Superior temporal gyrus (tissue), 1 donor: ENCODE results near the gene SCUBE3.
A peak's percentile ranks its signal among the peaks of the same experiment; 100 is the strongest.

ENCODE experiments used
- DNase-seq: peaks from one replicate; pipeline ENCODE4 v3.0.0-alpha.2; 2016; ENCODE audit errors: extremely low spot score

Gene SCUBE3

DNA sequence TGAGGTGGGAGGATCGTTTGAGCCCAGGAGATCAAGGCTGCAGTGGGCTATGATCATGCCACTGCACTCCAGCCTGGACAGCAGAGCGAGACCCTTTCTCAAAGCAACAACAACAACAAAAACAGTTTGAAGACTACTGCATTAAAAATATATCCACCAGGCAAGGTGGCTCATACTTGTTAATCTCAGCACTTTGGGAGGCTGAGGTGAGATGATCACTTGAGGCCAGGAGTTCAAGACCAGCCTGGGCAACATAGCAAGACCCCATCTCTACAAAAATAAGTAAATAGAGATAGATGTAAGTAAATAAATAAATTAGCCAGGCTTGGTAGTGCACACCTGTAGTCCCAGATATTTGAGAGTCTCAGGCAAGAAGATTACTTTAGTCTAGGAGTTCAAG, 58.2 kb downstream of the SCUBE3 start:
- DNase-seq = no peak

- no peak for DNase-seq
Observed at GRCh38 chr6:35273822-35274559, 60.2 kb downstream of the SCUBE3 start.

- no peak for DNase-seq
Observed at GRCh38 chr6:35275744-35276260, 62.0 kb downstream of the SCUBE3 start.

DNA sequence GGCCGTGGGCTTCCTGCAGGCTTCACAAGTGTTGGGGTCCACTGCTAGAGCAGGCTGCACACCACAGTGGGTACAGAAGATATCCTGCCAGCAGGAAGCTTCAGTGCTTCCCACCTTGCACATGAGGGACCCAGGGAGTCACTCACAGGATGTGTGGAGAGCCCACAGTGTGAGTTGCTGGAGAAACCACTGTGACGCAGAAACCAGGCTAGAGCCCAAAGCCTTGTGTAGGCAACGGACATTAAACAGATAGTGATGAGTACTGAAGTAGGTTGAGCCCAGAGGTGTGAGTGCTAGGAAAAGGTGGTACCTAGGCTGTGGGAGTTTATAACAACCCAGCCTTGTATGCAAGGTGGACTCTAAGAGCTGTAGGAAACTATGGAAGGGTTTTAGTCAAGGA, 65.0 kb downstream of the SCUBE3 start:
- no peak for DNase-seq

GRCh38 chr6:35280903-35281302, 67.1 kb downstream of the SCUBE3 start:
- no peak for DNase-seq

DNA sequence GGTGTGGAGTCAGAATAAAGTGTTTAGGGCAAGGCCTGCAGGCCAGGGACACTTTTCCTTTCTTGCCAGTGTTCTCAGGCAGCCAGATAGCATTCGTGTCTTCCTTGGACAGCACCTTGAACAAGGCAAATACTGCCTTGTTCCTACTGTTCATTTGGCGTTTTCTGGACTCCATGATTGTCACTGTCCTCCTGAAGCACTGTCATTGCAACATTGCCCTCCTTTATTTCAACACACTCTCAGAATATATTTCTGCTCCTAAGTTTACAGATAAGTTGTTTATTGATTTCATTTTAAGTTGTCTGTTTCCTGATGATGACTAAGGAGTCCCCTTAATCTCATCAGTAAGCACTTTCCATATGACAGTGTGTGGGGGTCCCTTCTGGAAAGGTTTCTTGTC, 68.7 kb downstream of the SCUBE3 start:
- no peak for DNase-seq

- DNase-seq = no peak
Observed at GRCh38 chr6:35283361-35283760, 69.6 kb downstream of the SCUBE3 start.

GRCh38 chr6:35287671-35288396, 74.1 kb downstream of the SCUBE3 start:
- no peak for DNase-seq

DNA sequence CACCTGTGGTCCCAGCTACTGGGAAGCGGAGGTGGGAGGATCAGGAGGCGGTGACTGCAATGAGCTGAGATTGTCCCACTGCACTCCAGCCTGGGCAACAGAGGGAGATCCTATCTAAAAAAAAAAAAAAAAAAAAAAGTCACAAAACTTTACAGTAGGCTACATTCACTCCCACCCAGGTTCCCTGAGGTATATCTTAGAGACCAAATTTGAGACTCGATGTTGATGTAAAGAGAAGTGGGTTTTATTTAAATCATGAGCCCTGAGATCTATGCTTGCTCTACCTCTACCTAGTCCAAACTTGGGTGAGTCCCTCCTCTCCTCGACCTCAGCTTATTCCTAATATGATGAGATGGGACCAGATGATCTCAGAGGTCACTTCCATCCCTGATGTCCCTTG, 75.1 kb downstream of the SCUBE3 start:
- DNase-seq = no peak

- no peak for DNase-seq
Observed at GRCh38 chr6:35291491-35291890, 77.7 kb downstream of the SCUBE3 start.

GRCh38 chr6:35292494-35292893, 78.7 kb downstream of the SCUBE3 start:
- DNase-seq = no peak

DNA sequence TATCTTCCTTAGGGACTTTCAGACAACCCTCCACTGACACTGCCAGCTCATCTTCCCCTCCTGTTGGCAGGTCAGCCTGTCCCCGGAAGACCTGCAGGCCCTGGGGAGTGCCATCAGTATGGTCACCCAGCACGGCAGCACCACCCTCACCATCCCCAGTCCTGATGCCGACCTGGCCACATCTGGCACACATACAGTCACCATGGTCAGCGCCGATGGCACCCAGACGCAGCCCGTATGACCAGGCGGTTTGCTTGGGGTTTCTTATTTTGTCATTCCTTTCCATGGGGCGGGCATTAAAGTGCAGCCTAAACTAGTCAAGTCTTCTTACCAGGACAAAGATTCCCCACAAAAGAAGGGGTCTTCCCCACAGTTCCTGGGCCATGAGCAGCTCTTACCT, 79.9 kb downstream of the SCUBE3 start:
- no peak for DNase-seq

GRCh38 chr6:35294308-35294945, 80.7 kb downstream of the SCUBE3 start:
- DNase-seq = peak; percentile 58

- no peak for DNase-seq
Observed at GRCh38 chr6:35295036-35295435, 81.3 kb downstream of the SCUBE3 start.

DNA sequence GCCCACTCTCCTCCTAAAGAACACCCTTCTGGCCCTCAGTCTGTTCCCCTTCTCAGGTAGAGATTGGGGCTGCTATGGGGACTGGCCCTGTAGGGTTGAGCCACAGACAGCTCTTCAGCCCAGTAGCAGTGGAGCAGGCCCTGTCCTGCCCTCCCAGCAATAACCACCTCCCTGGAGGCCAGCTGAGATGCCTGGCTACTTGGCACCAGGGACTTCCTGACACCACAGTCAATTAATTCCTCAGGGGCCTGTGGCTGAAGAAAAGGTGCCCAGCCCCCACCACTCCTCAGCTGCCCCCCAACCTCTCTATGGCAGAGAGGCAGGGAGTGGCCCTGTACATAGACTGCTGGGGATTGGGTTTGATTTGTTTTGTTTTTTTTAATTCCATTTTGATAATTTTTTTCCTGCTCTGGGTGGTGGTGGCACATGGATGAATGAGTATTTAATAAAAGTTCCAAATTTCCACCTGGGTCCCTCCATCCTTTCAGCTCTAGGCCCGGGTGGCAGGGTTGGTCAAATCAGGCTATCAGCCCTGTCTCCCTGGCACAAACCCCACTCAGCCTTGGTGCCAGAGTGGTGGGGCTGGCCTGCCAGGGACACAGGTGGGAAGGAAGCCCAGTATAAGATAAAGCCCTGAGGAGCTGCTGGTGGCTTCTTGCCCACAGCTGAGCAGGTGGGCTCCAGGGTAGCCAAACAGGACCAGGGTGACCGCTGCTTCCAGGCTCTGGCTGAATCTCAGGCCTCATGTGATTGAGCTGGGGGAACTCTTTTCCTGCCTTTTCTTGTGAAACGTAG, 82.0 kb downstream of the SCUBE3 start:
- DNase-seq = no peak

DNA sequence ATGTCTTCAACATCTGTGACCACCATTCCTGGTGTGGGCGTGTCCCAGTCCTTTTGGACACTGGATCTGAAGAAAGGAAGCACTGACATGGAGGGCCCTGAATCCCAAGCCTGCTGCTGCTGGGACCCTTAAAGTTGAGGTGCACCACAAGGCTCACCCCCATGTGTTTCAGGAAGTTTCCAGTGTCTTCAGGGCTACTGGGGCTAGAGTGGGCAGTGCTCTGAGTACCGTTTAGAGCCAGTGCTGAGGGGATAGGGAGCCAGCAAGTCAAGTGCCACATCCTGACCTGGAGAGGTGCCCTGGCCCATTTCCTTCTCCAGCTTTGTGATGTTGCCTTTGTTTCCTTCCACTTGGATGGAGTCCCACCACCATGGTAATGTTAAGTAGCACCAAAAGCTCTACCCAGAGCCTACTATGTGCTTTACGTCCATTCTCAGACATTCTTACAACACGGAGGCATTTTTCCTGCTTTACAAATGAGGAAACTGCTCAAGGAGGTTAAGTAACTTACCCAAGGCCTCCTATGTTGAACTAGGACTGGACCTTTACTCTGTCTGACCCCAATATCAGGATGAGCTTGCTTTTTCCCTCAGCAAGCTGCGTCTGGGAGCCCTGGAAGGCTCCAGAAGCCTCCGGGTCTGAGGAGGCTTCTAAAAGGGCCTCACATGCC, 83.3 kb downstream of the SCUBE3 start:
- no peak for DNase-seq

- DNase-seq = no peak
Observed at GRCh38 chr6:35297601-35298481, 84.1 kb downstream of the SCUBE3 start, which contains the start of gene DEF6. DEF6 (plus strand) TSS chr6:35297818; CDS start chr6:35297857, 39 bp downstream.

GRCh38 chr6:35298625-35299140, 84.9 kb downstream of the SCUBE3 start:
- no peak for DNase-seq

DNA sequence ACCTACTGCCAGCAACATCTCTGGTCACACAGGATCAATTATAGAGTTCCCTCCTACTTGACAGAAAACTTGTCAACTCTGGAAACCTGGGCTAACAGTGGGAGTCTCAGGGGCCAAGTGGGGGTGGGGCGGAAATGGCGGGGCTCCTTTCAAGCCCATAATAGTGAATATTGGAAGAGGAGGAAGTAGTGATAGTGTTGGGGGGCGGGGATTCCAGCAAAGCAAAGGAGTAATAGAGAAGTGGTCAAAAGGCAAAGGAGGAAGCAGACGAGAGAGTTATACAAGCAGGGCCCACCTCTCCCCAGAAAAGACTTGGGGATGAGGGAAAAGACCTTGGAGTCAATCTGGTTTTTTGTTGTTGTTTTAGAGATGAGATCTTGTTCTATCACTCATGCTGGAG, 85.9 kb downstream of the SCUBE3 start:
- DNase-seq = no peak

GRCh38 chr6:35300848-35301247, 87.1 kb downstream of the SCUBE3 start:
- DNase-seq = no peak
